OCI-LY7 (cell line): Measurements from ENCODE around the gene RBBP8.

ENCODE experiments used
- EZH2phosphoT487 ChIP-seq: fragments of 200-600 bp; sonication (generic); IDR thresholded peaks from 2 replicates; pipeline ENCODE4 v1.6.1; 2018; ENCODE audit warnings: low read depth, borderline replicate concordance, mild to moderate bottlenecking, mixed run types, antibody characterized with exemption, low read length, moderate library complexity, mixed read lengths
- TF ChIP-seq, protein P1 (sequence below): fragments of 200-600 bp; sonication (generic); conservative IDR thresholded peaks from 2 replicates; pipeline ENCODE4 v1.5.1; 2014; ENCODE audit warnings: mild to moderate bottlenecking, antibody characterized with exemption, low read length, moderate library complexity, mixed read lengths

GRCh38 chr18:22924589-22924988 is 8.5 kb upstream of the RBBP8 start:
- TF ChIP-seq, protein P1, sequence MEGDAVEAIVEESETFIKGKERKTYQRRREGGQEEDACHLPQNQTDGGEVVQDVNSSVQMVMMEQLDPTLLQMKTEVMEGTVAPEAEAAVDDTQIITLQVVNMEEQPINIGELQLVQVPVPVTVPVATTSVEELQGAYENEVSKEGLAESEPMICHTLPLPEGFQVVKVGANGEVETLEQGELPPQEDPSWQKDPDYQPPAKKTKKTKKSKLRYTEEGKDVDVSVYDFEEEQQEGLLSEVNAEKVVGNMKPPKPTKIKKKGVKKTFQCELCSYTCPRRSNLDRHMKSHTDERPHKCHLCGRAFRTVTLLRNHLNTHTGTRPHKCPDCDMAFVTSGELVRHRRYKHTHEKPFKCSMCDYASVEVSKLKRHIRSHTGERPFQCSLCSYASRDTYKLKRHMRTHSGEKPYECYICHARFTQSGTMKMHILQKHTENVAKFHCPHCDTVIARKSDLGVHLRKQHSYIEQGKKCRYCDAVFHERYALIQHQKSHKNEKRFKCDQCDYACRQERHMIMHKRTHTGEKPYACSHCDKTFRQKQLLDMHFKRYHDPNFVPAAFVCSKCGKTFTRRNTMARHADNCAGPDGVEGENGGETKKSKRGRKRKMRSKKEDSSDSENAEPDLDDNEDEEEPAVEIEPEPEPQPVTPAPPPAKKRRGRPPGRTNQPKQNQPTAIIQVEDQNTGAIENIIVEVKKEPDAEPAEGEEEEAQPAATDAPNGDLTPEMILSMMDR, result no peak
- TF ChIP-seq EZH2phosphoT487, result no peak
